Trophoblast cell (in vitro differentiated cells and primary cell): ENCODE data around the gene KLF8. TPM values are rescaled to one million over a fixed set of nuclear protein-coding genes. Genes with fewer than 3 reads are reported as not detected.
"Not testable (repeated sequence)": the region's sequence is repeated elsewhere in the genome, so short reads cannot be mapped to it uniquely, and the experiment has no call there.

ENCODE experiments used
- DNase-seq, 2 donors: peaks; one replicate each; pipeline ENCODE4 v3.0.0-alpha.2; 2016
- H2AFZ ChIP-seq: 2 replicates; pipeline ENCODE4 v1.6.1; 2013; ENCODE audit warnings: low read length, moderate library complexity, mild to moderate bottlenecking; ENCODE audit not compliant: insufficient read depth, poor library complexity
- H2AK5ac ChIP-seq: 2 replicates; pipeline ENCODE4 v1.6.1; 2013; ENCODE audit warnings: mild to moderate bottlenecking, low read length
- H2BK120ac ChIP-seq: 2 replicates; pipeline ENCODE4 v1.6.1; 2013; ENCODE audit warnings: low read length, mild to moderate bottlenecking, moderate library complexity; ENCODE audit not compliant: insufficient read depth, poor library complexity
- H2BK12ac ChIP-seq: 2 replicates; pipeline ENCODE4 v1.6.1; 2013; ENCODE audit warnings: mild to moderate bottlenecking, low read length, moderate library complexity
- H2BK5ac ChIP-seq: 2 replicates; pipeline ENCODE4 v1.6.1; 2013; ENCODE audit warnings: low read length, low read depth, moderate library complexity, mild to moderate bottlenecking; ENCODE audit not compliant: poor library complexity
- H3K14ac ChIP-seq: 2 replicates; pipeline ENCODE4 v1.6.1; 2013; ENCODE audit warnings: mild to moderate bottlenecking, low read length
- H3K18ac ChIP-seq: 2 replicates; pipeline ENCODE4 v1.6.1; 2013; ENCODE audit warnings: mild to moderate bottlenecking, low read length
- H3K23ac ChIP-seq: 2 replicates; pipeline ENCODE4 v1.6.1; 2013; ENCODE audit warnings: low read length
- H3K27ac ChIP-seq: 2 replicates; pipeline ENCODE4 v1.5.1; 2013; ENCODE audit warnings: low read depth, mild to moderate bottlenecking, inconsistent platforms, low read length, moderate library complexity
- H3K27me3 ChIP-seq: 2 replicates; pipeline ENCODE4 v1.6.1; 2013; ENCODE audit warnings: inconsistent platforms, mild to moderate bottlenecking, low read length, moderate library complexity; ENCODE audit not compliant: insufficient read depth
- H3K36me3 ChIP-seq, 2 experiments: 1 replicate in 1 of 2; 2 replicates in 1 of 2; pipeline ENCODE4 v1.6.1; 2013; ENCODE audit warnings: low read length in 2 of 2, mild to moderate bottlenecking in 2 of 2, moderate library complexity in 1 of 2; ENCODE audit not compliant: insufficient read depth in 2 of 2, control insufficient read depth in 1 of 2
- H3K4ac ChIP-seq: 2 replicates; pipeline ENCODE4 v1.6.1; 2013; ENCODE audit warnings: low read depth, mild to moderate bottlenecking, low read length, moderate library complexity
- H3K4me1 ChIP-seq, 2 experiments: 1 replicate in 1 of 2; 2 replicates in 1 of 2; pipeline ENCODE4 v1.6.1; 2013; ENCODE audit warnings: low read length in 2 of 2, mild to moderate bottlenecking in 2 of 2, moderate library complexity in 1 of 2; ENCODE audit not compliant: insufficient read depth in 2 of 2, control insufficient read depth in 1 of 2
- H3K4me2 ChIP-seq: 2 replicates; pipeline ENCODE4 v1.6.1; 2013; ENCODE audit warnings: inconsistent platforms, mild to moderate bottlenecking, low read length, moderate library complexity
- H3K4me3 ChIP-seq: 2 replicates; pipeline ENCODE4 v1.5.1; 2013; ENCODE audit warnings: mild to moderate bottlenecking, low read depth, low read length, inconsistent platforms
- H3K79me1 ChIP-seq: one replicate; pipeline ENCODE4 v1.6.1; 2013; ENCODE audit warnings: low read length
- H3K79me2 ChIP-seq: 2 replicates; pipeline ENCODE4 v1.6.1; 2013; ENCODE audit warnings: low read length, mild to moderate bottlenecking; ENCODE audit not compliant: control insufficient read depth, insufficient read depth, poor library complexity
- H3K9ac ChIP-seq: 2 replicates; pipeline ENCODE4 v1.6.1; 2013; ENCODE audit warnings: mild to moderate bottlenecking, low read length
- H3K9me3 ChIP-seq: 2 replicates; pipeline ENCODE4 v1.6.1; 2013; ENCODE audit warnings: low read depth, mild to moderate bottlenecking, control low read depth, inconsistent platforms, low read length; ENCODE audit not compliant: insufficient read depth
- H4K12ac ChIP-seq: 2 replicates; pipeline ENCODE4 v1.6.1; 2013; ENCODE audit warnings: low read depth, mild to moderate bottlenecking, low read length, moderate library complexity
- H4K8ac ChIP-seq: 2 replicates; pipeline ENCODE4 v1.6.1; 2013; ENCODE audit warnings: low read depth, mild to moderate bottlenecking, low read length, moderate library complexity
- H4K91ac ChIP-seq: one replicate; pipeline ENCODE4 v1.6.1; 2013; ENCODE audit warnings: low read depth, mild to moderate bottlenecking, low read length, moderate library complexity
- WGBS: extraction: QIAGEN DNeasy Blood & Tissue Kit; methylation state at CpG from one replicate; pipeline ENCODE4 v1.1.7; 2013; ENCODE audit warnings: missing lambda C conversion rate; ENCODE audit not compliant: insufficient read length, insufficient coverage; ENCODE audit errors: extremely low coverage; 5-methylcytosine and 5-hydroxymethylcytosine counted together
- polyA plus RNA-seq: library from polyadenylated mRNA; stranded (reverse); fragments of 200-250 nt; gene quantifications from 2 replicates; pipeline ENCODE4 v1.2.3, GENCODE V29; 2013

KLF8 gene
- 23.8 and 24.1 TPM in 2 replicates for polyA plus RNA-seq

- peaks cover 0 to 3% of the 10 kb centered on the region in 2 experiments for H3K4me1 ChIP-seq
- H4K12ac ChIP-seq: peak within 1 kb of the TSS; percentile 80
These were observed at the start of gene KLF8 for GRCh38 chrX:56232221-56233082. Gene KLF8 (plus strand): TSS chrX:56232356. CDS start chrX:56233335, 979 bp downstream.

GRCh38 chrX:56206945-56207344 is 25.2 kb upstream of the KLF8 start:
- H3K27ac ChIP-seq, H3K9ac ChIP-seq, H3K79me1 ChIP-seq, H2BK12ac ChIP-seq, H3K79me2 ChIP-seq, H3K18ac ChIP-seq, H3K23ac ChIP-seq, H3K4me1 ChIP-seq, H3K27me3 ChIP-seq, H2BK120ac ChIP-seq, H2AK5ac ChIP-seq, H2AFZ ChIP-seq, H4K12ac ChIP-seq, H4K91ac ChIP-seq, DNase-seq, H3K9me3 ChIP-seq, H4K8ac ChIP-seq, H3K4me2 ChIP-seq, H2BK5ac ChIP-seq, H3K14ac ChIP-seq, H3K36me3 ChIP-seq, H3K4me3 ChIP-seq, H3K4ac ChIP-seq: not testable (repeated sequence)
- no CpG with 5 or more reads among the region's 2 CpGs for WGBS

More at GRCh38 chrX:56232221-56233082, at the start of gene KLF8:
- H2BK120ac ChIP-seq: peak within 1 kb of the TSS; percentile 72
- no peaks in the 10 kb centered on the region for H3K9me3 ChIP-seq
- peak within 1 kb of the TSS; percentile 46 for H2AK5ac ChIP-seq
- peak within 1 kb of the TSS; percentile 66 for H4K91ac ChIP-seq
- H4K8ac ChIP-seq: peak within 1 kb of the TSS; percentile 73
- peak within 1 kb of the TSS; percentile 89 for H3K4me2 ChIP-seq
- peak within 1 kb of the TSS; percentile 82 for H3K9ac ChIP-seq
- no peak within 1 kb of the TSS for H2AFZ ChIP-seq
- no peaks in the 10 kb centered on the region for H3K36me3 ChIP-seq
- H3K4ac ChIP-seq: peak within 1 kb of the TSS; percentile 96
- peak within 1 kb of the TSS; percentile 46 for H3K27ac ChIP-seq
- WGBS: no CpG with 5 or more reads among the region's 38 CpGs
- H2BK12ac ChIP-seq: no peak within 1 kb of the TSS
- peak within 1 kb of the TSS; percentile 80 for H3K4me3 ChIP-seq
- H3K27me3 ChIP-seq: no peaks in the 10 kb centered on the region
- peak within 1 kb of the TSS; percentile 76 for H2BK5ac ChIP-seq
- H3K23ac ChIP-seq: no peak within 1 kb of the TSS
- DNase-seq: peak; percentile 42 to 65
- H3K18ac ChIP-seq: peak within 1 kb of the TSS; percentile 84
- peaks cover 5% of the 10 kb centered on the region for H3K79me2 ChIP-seq
- H3K79me1 ChIP-seq: peaks cover 10% of the 10 kb centered on the region
- H3K14ac ChIP-seq: peak within 1 kb of the TSS; percentile 66

- Histone ChIP-seq H3K79me2 (no peaks in the 10 kb centered on the region), H2BK5ac (no peak overlapping the region)
- no CpG with 5 or more reads among the region's 3 CpGs for WGBS
These were observed 20.5 kb upstream of the KLF8 start for GRCh38 chrX:56211701-56212100.

GRCh38 chrX:56216332-56216731 is 15.8 kb upstream of the KLF8 start:
- Histone ChIP-seq H2AFZ (no peak overlapping the region), H3K4me3 (no peak overlapping the region), H3K27ac (no peak overlapping the region), H3K18ac (no peak overlapping the region), H2BK12ac (no peak overlapping the region), H4K8ac (no peak overlapping the region), H2AK5ac (no peak overlapping the region), H4K12ac (no peak overlapping the region), H3K27me3 (no peaks in the 10 kb centered on the region), H3K9me3 (no peaks in the 10 kb centered on the region), H3K14ac (no peak overlapping the region), H2BK5ac (no peak overlapping the region), H3K4me2 (no peak overlapping the region), H3K9ac (no peak overlapping the region), H3K23ac (no peak overlapping the region), H3K79me1 (no peaks in the 10 kb centered on the region), H4K91ac (no peak overlapping the region), H3K4ac (no peak overlapping the region), H3K79me2 (no peaks in the 10 kb centered on the region), H3K36me3 (no peaks in the 10 kb centered on the region), H3K4me1 (no peaks in the 10 kb centered on the region), H2BK120ac (no peak overlapping the region)
- no peak for DNase-seq
- WGBS: no CpG with 5 or more reads among the region's 1 CpG

More at GRCh38 chrX:56211701-56212100, 20.5 kb upstream of the KLF8 start:
- no peak overlapping the region for H4K91ac ChIP-seq
- H4K8ac ChIP-seq: no peak overlapping the region
- no peak overlapping the region for H3K4me2 ChIP-seq
- peak; percentile 80 to 81 for DNase-seq
- H3K27ac ChIP-seq: no peak overlapping the region
- no peak overlapping the region for H2BK120ac ChIP-seq
- H3K14ac ChIP-seq: no peak overlapping the region
- no peaks in the 10 kb centered on the region for H3K27me3 ChIP-seq
- H3K36me3 ChIP-seq: no peaks in the 10 kb centered on the region
- no peak overlapping the region for H3K4me3 ChIP-seq
- H4K12ac ChIP-seq: no peak overlapping the region
- no peaks in the 10 kb centered on the region for H3K79me1 ChIP-seq
- H3K18ac ChIP-seq: no peak overlapping the region
- no peak overlapping the region for H2BK12ac ChIP-seq
- H3K9ac ChIP-seq: no peak overlapping the region
- no peak overlapping the region for H3K23ac ChIP-seq
- no peak overlapping the region for H3K4ac ChIP-seq
- H2AK5ac ChIP-seq: no peak overlapping the region
- no peak overlapping the region for H2AFZ ChIP-seq
- H3K4me1 ChIP-seq: no peaks in the 10 kb centered on the region
- peaks cover 2% of the 10 kb centered on the region for H3K9me3 ChIP-seq
